ENCODE measurements around the gene CAMSAP1. TPM values are rescaled to one million over a fixed set of nuclear protein-coding genes. Genes with fewer than 3 reads are reported as not detected.

The CAMSAP1 gene
- total and polyA plus RNA-seq, 2 of the 4 experiments (the other 2 are of a cell fraction): 8.2 to 19.5 TPM

GRCh38 chr9:135840107-135840506, 67.2 kb downstream of the CAMSAP1 start:
- no peaks in the 10 kb centered on the region for H3K4me1 ChIP-seq (ENCODE audit: control insufficient read depth, insufficient read depth, low read length)
- H2AFZ ChIP-seq (replicated peaks; ENCODE audit: low read length, poor library complexity): no peak overlapping the region
- H3K27me3 ChIP-seq (ENCODE audit: control insufficient read depth, insufficient read depth, low read length): no peaks in the 10 kb centered on the region
- H2BK5ac ChIP-seq (ENCODE audit: low read depth, low read length, poor library complexity, severe bottlenecking): no peak overlapping the region
- H2AK9ac ChIP-seq (replicated peaks; ENCODE audit: low read depth, low read length, poor library complexity): no peak overlapping the region
- no peak overlapping the region for H2AK5ac ChIP-seq (ENCODE audit: low read depth, low read length)
- dilution Hi-C loops (cut with HindIII; ENCODE audit: low sequenced_read_pairs, unreplicated experiment): no loop called here
- in situ Hi-C loops (cut with MboI; ENCODE audit: low sequenced_read_pairs): no loop called here
- H3K9me1 ChIP-seq (ENCODE audit: insufficient read depth, low read length): peaks cover 36% of the 10 kb centered on the region
- no peak overlapping the region for H4K5ac ChIP-seq (ENCODE audit: low read depth, low read length)
- no peaks in the 10 kb centered on the region for H3K9me3 ChIP-seq (ENCODE audit: control insufficient read depth, insufficient read depth, low read length)
- H3K18ac ChIP-seq (ENCODE audit: low read depth, low read length): no peak overlapping the region
- ATAC-seq (ENCODE audit: low read depth) (no peak), DNase-seq (no peak)
- no peak overlapping the region for H3K4me3 ChIP-seq (ENCODE audit: insufficient read depth, low read depth, low read length)
- H3K23ac ChIP-seq (ENCODE audit: low read depth, low read length): no peak overlapping the region
- peaks cover 38 to 65% of the 10 kb centered on the region in 2 experiments for H3K79me1 ChIP-seq (ENCODE audit: low read depth in 1 of 2, low read length in 2 of 2)
- no peak overlapping the region for H3K56ac ChIP-seq (ENCODE audit: extremely low read depth, insufficient read depth, low read length)
- no peak overlapping the region for H2BK120ac ChIP-seq (ENCODE audit: low read depth, low read length)
- no peak overlapping the region for H3K4me2 ChIP-seq (ENCODE audit: low read depth, low read length)
- H3K36me3 ChIP-seq (ENCODE audit: control insufficient read depth, insufficient read depth, low read length): peaks cover 12% of the 10 kb centered on the region
- no peak overlapping the region for H3K9ac ChIP-seq (ENCODE audit: low read depth, low read length)
- no peak overlapping the region for H3K27ac ChIP-seq (ENCODE audit: insufficient read depth, low read length)
- 100% methylated on average over 1 of the region's 9 CpGs; no CpG with 5 or more reads in 1 of the 2 experiments for WGBS, 2 experiments (ENCODE audit: extremely low coverage in 2 of 2, insufficient read length in 1 of 2)
- no peak overlapping the region for H4K8ac ChIP-seq (ENCODE audit: low read depth in 2 of 2, low read length in 2 of 2)
- no peak for TF ChIP-seq RCOR1 (IDR thresholded peaks at IDR 0.05; ENCODE audit: insufficient replicate concordance, low read length)
- no peak for TF ChIP-seq CHD1 (IDR thresholded peaks at IDR 0.05; ENCODE audit: low read depth, low read length)
- no peak for TF ChIP-seq SMC3 (IDR thresholded peaks at IDR 0.05; ENCODE audit: low read depth, low read length)
- no peak for TF ChIP-seq RFX5 (IDR thresholded peaks at IDR 0.05; ENCODE audit: low read depth, low read length)
- TF ChIP-seq, protein P1, sequence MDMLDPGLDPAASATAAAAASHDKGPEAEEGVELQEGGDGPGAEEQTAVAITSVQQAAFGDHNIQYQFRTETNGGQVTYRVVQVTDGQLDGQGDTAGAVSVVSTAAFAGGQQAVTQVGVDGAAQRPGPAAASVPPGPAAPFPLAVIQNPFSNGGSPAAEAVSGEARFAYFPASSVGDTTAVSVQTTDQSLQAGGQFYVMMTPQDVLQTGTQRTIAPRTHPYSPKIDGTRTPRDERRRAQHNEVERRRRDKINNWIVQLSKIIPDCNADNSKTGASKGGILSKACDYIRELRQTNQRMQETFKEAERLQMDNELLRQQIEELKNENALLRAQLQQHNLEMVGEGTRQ (IDR thresholded peaks at IDR 0.05; ENCODE audit: low read depth, low read length): no peak
- TF ChIP-seq FOS (IDR thresholded peaks at IDR 0.05; ENCODE audit: low read depth, low read length): no peak
- TF ChIP-seq CEBPB (IDR thresholded peaks at IDR 0.05; ENCODE audit: low read depth, low read length): no peak
- no peak for TF ChIP-seq BHLHE40 (IDR thresholded peaks at IDR 0.05; ENCODE audit: low read depth, low read length)
- TF ChIP-seq MAZ (IDR thresholded peaks at IDR 0.05; ENCODE audit: borderline replicate concordance, low read depth, low read length): no peak
- no peak for TF ChIP-seq MXI1 (IDR thresholded peaks at IDR 0.05; ENCODE audit: borderline replicate concordance, low read depth, low read length)
- no peak for TF ChIP-seq CTCF (conservative IDR thresholded peaks at IDR 0.05; ENCODE audit: low read depth, low read length)
- no peak for TF ChIP-seq POLR2A (IDR thresholded peaks at IDR 0.05; ENCODE audit: low read depth, low read length)
- TF ChIP-seq, protein P2, sequence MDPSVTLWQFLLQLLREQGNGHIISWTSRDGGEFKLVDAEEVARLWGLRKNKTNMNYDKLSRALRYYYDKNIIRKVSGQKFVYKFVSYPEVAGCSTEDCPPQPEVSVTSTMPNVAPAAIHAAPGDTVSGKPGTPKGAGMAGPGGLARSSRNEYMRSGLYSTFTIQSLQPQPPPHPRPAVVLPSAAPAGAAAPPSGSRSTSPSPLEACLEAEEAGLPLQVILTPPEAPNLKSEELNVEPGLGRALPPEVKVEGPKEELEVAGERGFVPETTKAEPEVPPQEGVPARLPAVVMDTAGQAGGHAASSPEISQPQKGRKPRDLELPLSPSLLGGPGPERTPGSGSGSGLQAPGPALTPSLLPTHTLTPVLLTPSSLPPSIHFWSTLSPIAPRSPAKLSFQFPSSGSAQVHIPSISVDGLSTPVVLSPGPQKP (IDR thresholded peaks at IDR 0.05; ENCODE audit: borderline replicate concordance, low read depth, low read length): no peak
- no peak for TF ChIP-seq MAFK (IDR thresholded peaks at IDR 0.05; ENCODE audit: low read depth, low read length)
- TF ChIP-seq NFE2L2 (IDR thresholded peaks at IDR 0.05; ENCODE audit: low read depth, low read length): no peak
- TF ChIP-seq RAD21 (IDR thresholded peaks at IDR 0.05; ENCODE audit: low read length): no peak
- H4K20me1 ChIP-seq (ENCODE audit: insufficient read depth, low read length): peaks cover 36% of the 10 kb centered on the region
- no TSS peak for BruUV-seq (replicated peaks)
- intact Hi-C loops (cut with micrococcal nuclease): no loop called here
- H2BK15ac ChIP-seq (ENCODE audit: low read depth, low read length): no peak overlapping the region
- H3K14ac ChIP-seq (replicated peaks; ENCODE audit: low read depth, low read length): no peak overlapping the region
- H2BK20ac ChIP-seq (ENCODE audit: low read depth, low read length): no peak overlapping the region
- no peak overlapping the region for H4K91ac ChIP-seq (ENCODE audit: insufficient read depth, low read depth, low read length)
- H3K4ac ChIP-seq (ENCODE audit: low read depth, low read length): no peak overlapping the region
- CTCF ChIA-PET: no interaction called here
- POLR2A ChIA-PET (ENCODE audit: unreplicated experiment): no interaction called here

Measured in IMR-90 (cell line).